Uterus (tissue), 4 donors: ENCODE results near the gene PLBD2. TPM values are rescaled to one million over a fixed set of nuclear protein-coding genes. Genes with fewer than 3 reads are reported as not detected.

Experiments
- DNase-seq, 2 donors: peaks; one replicate each; pipeline ENCODE4 v3.0.0-alpha.2; 2019 to 2020
- H3K27ac ChIP-seq, 2 donors: fragments of 200-600 bp; sonication (generic); 1 replicate in 1 of 2; 2 replicates in 1 of 2; pipeline ENCODE4 v1.5.1; 2016 to 2018
- H3K27me3 ChIP-seq, 2 donors: fragments of 200-600 bp; sonication (generic); one replicate each; pipeline ENCODE4 v1.5.1; 2018 to 2019; ENCODE audit warnings: control low read depth in 1 of 2
- H3K36me3 ChIP-seq, 2 donors: fragments of 200-600 bp; sonication (generic); one replicate each; pipeline ENCODE4 v1.5.1; 2019; ENCODE audit warnings: control low read depth in 1 of 2
- H3K4me1 ChIP-seq, 2 donors: fragments of 200-600 bp; sonication (generic); one replicate each; pipeline ENCODE4 v1.5.1; 2018 to 2019; ENCODE audit warnings: control low read depth in 1 of 2
- H3K4me3 ChIP-seq, 2 donors: fragments of 200-600 bp; sonication (generic); 1 replicate in 1 of 2; 2 replicates in 1 of 2; pipeline ENCODE4 v1.5.1; 2018 to 2019; ENCODE audit warnings: mild to moderate bottlenecking in 1 of 2
- H3K9me3 ChIP-seq, 2 donors: fragments of 200-600 bp; sonication (generic); one replicate each; pipeline ENCODE4 v1.5.1; 2019; ENCODE audit warnings: control low read depth in 1 of 2
- CTCF ChIP-seq, 4 experiments: fragments of 200-600 bp in 2 of 4; fragments of 450-650 bp in 2 of 4; sonication (generic) in 2 of 4; IDR thresholded peaks; one replicate each; pipeline ENCODE4 v1.5.1; 2016 to 2019; ENCODE audit warnings: antibody characterized with exemption in 4 of 4, mild to moderate bottlenecking in 2 of 4, moderate library complexity in 1 of 4
- POLR2A ChIP-seq, 2 donors: fragments of 450-650 bp; IDR thresholded peaks; one replicate each; pipeline ENCODE4 v1.6.1; 2016; ENCODE audit warnings: antibody characterized with exemption in 2 of 2, mild to moderate bottlenecking in 1 of 2, moderate library complexity in 1 of 2
- intact Hi-C: fragments of 100-400 bp; cut with DNase I; formaldehyde crosslinking; loops from one replicate; pipeline ENCODE4 v1.15.1; 2023; ENCODE audit warnings: low total_unique reads
- total RNA-seq, 4 donors: library from RNA; depleted of rRNA in 3 of 4; stranded (reverse); fragments of >200 nt in 3 of 4; gene quantifications; one replicate each; pipeline versions ENCODE4 v1.1.0 to v1.2.4, GENCODE V29; 2014 to 2023
- donor health status: DM: yes; HTN: yes; CAD: no.

PLBD2 gene
- total RNA-seq, 4 donors from 2014 or later: 20.7 to 38.6 (median 29.8) TPM

- intact Hi-C loops: no loop called here
- no peak for DNase-seq
- no peaks in the 10 kb centered on the region for H3K27me3 ChIP-seq
- TF ChIP-seq POLR2A (IDR thresholded peaks at IDR 0.05) (no peak), CTCF (IDR thresholded peaks at IDR 0.05) (no peak)
- no peak within 1 kb of the TSS for H3K4me3 ChIP-seq
- H3K9me3 ChIP-seq: no peaks in the 10 kb centered on the region
- H3K4me1 ChIP-seq: no peaks in the 10 kb centered on the region
- no peak within 1 kb of the TSS for H3K27ac ChIP-seq
- H3K36me3 ChIP-seq: no peaks in the 10 kb centered on the region
These were observed 45.3 kb downstream of the PLBD2 start, which contains the start of gene SDS for GRCh38 chr12:113403435-113404415. Gene SDS, minus strand, starts transcription at chr12:113403887. Its CDS starts 4,179 bp downstream, at chr12:113399708.

- H3K9me3 ChIP-seq: no peaks in the 10 kb centered on the region
- H3K27ac ChIP-seq: no peak overlapping the region
- H3K27me3 ChIP-seq: no peaks in the 10 kb centered on the region
- no peaks in the 10 kb centered on the region for H3K4me1 ChIP-seq
- intact Hi-C loops: no loop called here
- H3K36me3 ChIP-seq: no peaks in the 10 kb centered on the region
- DNase-seq: no peak
- H3K4me3 ChIP-seq: no peak overlapping the region
- TF ChIP-seq CTCF (IDR thresholded peaks at IDR 0.05) (no peak), POLR2A (IDR thresholded peaks at IDR 0.05) (no peak)
These were observed 47.3 kb downstream of the PLBD2 start for GRCh38 chr12:113405694-113406093.

GRCh38 chr12:113407931-113408600 lies 49.7 kb downstream of the PLBD2 start:
- intact Hi-C loops: no loop called here
- Histone ChIP-seq H3K9me3 (no peaks in the 10 kb centered on the region), H3K4me3 (no peak overlapping the region), H3K4me1 (no peaks in the 10 kb centered on the region), H3K27ac (no peak overlapping the region), H3K36me3 (no peaks in the 10 kb centered on the region), H3K27me3 (no peaks in the 10 kb centered on the region)
- no peak for TF ChIP-seq CTCF (IDR thresholded peaks at IDR 0.05)
- TF ChIP-seq POLR2A (IDR thresholded peaks at IDR 0.05): no peak
- DNase-seq: no peak

- TF ChIP-seq CTCF (IDR thresholded peaks at IDR 0.05): no peak
- TF ChIP-seq POLR2A (IDR thresholded peaks at IDR 0.05): no peak
- Histone ChIP-seq H3K27me3 (no peaks in the 10 kb centered on the region), H3K4me3 (no peak overlapping the region), H3K27ac (no peak overlapping the region), H3K4me1 (no peaks in the 10 kb centered on the region), H3K9me3 (no peaks in the 10 kb centered on the region), H3K36me3 (no peaks in the 10 kb centered on the region)
- intact Hi-C loops: no loop called here
- DNase-seq: no peak
These were observed 50.4 kb downstream of the PLBD2 start for GRCh38 chr12:113408756-113409298.
